CD14-positive monocyte (primary cell): Measurements from ENCODE around the gene TSEN15. TPM values are rescaled to one million over a fixed set of nuclear protein-coding genes. Genes with fewer than 3 reads are reported as not detected.

Experiments
- DNase-seq, 3 donors: peaks; one replicate each; pipeline ENCODE4 v3.0.0-alpha.2; 2011 to 2022
- H2AFZ ChIP-seq: 2 replicates; pipeline ENCODE4 v1.6.0; 2012; ENCODE audit warnings: mild to moderate bottlenecking, low read depth, low read length, inconsistent platforms; ENCODE audit not compliant: insufficient read depth, poor library complexity, severe bottlenecking
- H3K27ac ChIP-seq, 2 donors: 1 replicate in 1 of 2; 2 replicates in 1 of 2; pipeline ENCODE4 v1.5.1; 2012 to 2013; ENCODE audit warnings: low read length in 2 of 2, control low read depth in 1 of 2, inconsistent platforms in 1 of 2, low read depth in 1 of 2, mild to moderate bottlenecking in 1 of 2
- H3K27me3 ChIP-seq, 2 donors: one replicate each; pipeline versions ENCODE4 v1.6.0 to v1.6.1; 2011 to 2013; ENCODE audit warnings: low read length in 2 of 2; ENCODE audit not compliant: control insufficient read depth in 2 of 2, insufficient read depth in 2 of 2
- H3K36me3 ChIP-seq, 2 donors: replicated peaks in 1 of 2; 1 replicate in 1 of 2; 2 replicates in 1 of 2; pipeline versions ENCODE4 v1.5.1 to v1.6.1; 2012 to 2013; ENCODE audit warnings: low read length in 2 of 2, control low read depth in 1 of 2, inconsistent platforms in 1 of 2, mild to moderate bottlenecking in 1 of 2; ENCODE audit not compliant: insufficient read depth in 2 of 2, control insufficient read depth in 1 of 2
- H3K4me1 ChIP-seq, 2 donors: 1 replicate in 1 of 2; 2 replicates in 1 of 2; pipeline versions ENCODE4 v1.5.1 to v1.6.1; 2012 to 2013; ENCODE audit warnings: low read length in 2 of 2, control low read depth in 1 of 2, inconsistent platforms in 1 of 2, mild to moderate bottlenecking in 1 of 2, moderate library complexity in 1 of 2; ENCODE audit not compliant: insufficient read depth in 2 of 2, control insufficient read depth in 1 of 2
- H3K4me2 ChIP-seq: replicated peaks from 2 replicates; pipeline ENCODE3; 2012; ENCODE audit warnings: low read length, moderate library complexity, mild to moderate bottlenecking; ENCODE audit not compliant: poor library complexity, severe bottlenecking; ENCODE audit errors: extremely low read depth
- H3K4me3 ChIP-seq, 3 experiments: fragments of 200-600 bp in 1 of 3; sonication (generic) in 1 of 3; replicated peaks in 1 of 3; 1 replicate in 2 of 3; 2 replicates in 1 of 3; pipeline ENCODE4 v1.5.1; 2011 to 2013; ENCODE audit warnings: low read length in 3 of 3, mild to moderate bottlenecking in 3 of 3, control low read depth in 2 of 3, low read depth in 2 of 3, inconsistent platforms in 1 of 3, moderate library complexity in 1 of 3
- H3K79me2 ChIP-seq: 2 replicates; pipeline ENCODE4 v1.6.0; 2012; ENCODE audit warnings: mild to moderate bottlenecking, control low read depth, inconsistent platforms, low read length, moderate library complexity; ENCODE audit not compliant: insufficient read depth
- H3K9ac ChIP-seq: 2 replicates; pipeline ENCODE4 v1.6.0; 2017; ENCODE audit warnings: low read length, mild to moderate bottlenecking; ENCODE audit not compliant: insufficient read depth, poor library complexity, severe bottlenecking
- H3K9me3 ChIP-seq, 2 donors: replicated peaks in 1 of 2; 1 replicate in 1 of 2; 2 replicates in 1 of 2; pipeline versions ENCODE4 v1.5.1 to v1.6.1; 2012 to 2013; ENCODE audit warnings: low read length in 2 of 2, control low read depth in 1 of 2; ENCODE audit not compliant: control insufficient read depth in 1 of 2, insufficient read depth in 1 of 2
- H4K20me1 ChIP-seq: 2 replicates; pipeline ENCODE4 v1.6.0; 2012; ENCODE audit warnings: mild to moderate bottlenecking, low read length, control low read depth, moderate library complexity; ENCODE audit not compliant: insufficient read depth
- H3K27ac Mint-ChIP-seq, 7 donors: one replicate each; pipeline ENCODE4 v1.8.0; 2020; ENCODE audit warnings: mild to moderate bottlenecking in 7 of 7, mixed read lengths in 7 of 7, moderate library complexity in 6 of 7, inconsistent platforms in 2 of 7
- H3K27me3 Mint-ChIP-seq, 3 donors: one replicate each; pipeline ENCODE4 v1.8.0; 2021 to 2022; ENCODE audit warnings: low read depth in 3 of 3, mild to moderate bottlenecking in 3 of 3, mixed read lengths in 3 of 3, moderate library complexity in 3 of 3, inconsistent platforms in 1 of 3
- H3K36me3 Mint-ChIP-seq, 2 donors: one replicate each; pipeline ENCODE4 v1.8.0; 2020; ENCODE audit warnings: mixed read lengths in 2 of 2, inconsistent platforms in 1 of 2, mild to moderate bottlenecking in 1 of 2
- H3K4me1 Mint-ChIP-seq: one replicate; pipeline ENCODE4 v1.8.0; 2020; ENCODE audit warnings: mild to moderate bottlenecking, mixed read lengths
- H3K4me3 Mint-ChIP-seq, 2 donors: one replicate each; pipeline ENCODE4 v1.8.0; 2020; ENCODE audit warnings: mild to moderate bottlenecking in 2 of 2, mixed read lengths in 2 of 2, moderate library complexity in 1 of 2
- H3K9me3 Mint-ChIP-seq, 7 donors: one replicate each; pipeline ENCODE4 v1.8.0; 2020 to 2022; ENCODE audit warnings: mixed read lengths in 7 of 7, mild to moderate bottlenecking in 6 of 7, moderate library complexity in 6 of 7, inconsistent platforms in 2 of 7
- CTCF ChIP-seq: fragments of 200-600 bp; IDR thresholded peaks from one replicate; pipeline ENCODE4 v1.8.0; 2022; ENCODE audit warnings: antibody characterized with exemption, mild to moderate bottlenecking
- WGBS: methylation state at CpG from one replicate; pipeline ENCODE4 v1.1.5; 2013; ENCODE audit warnings: missing lambda C conversion rate; ENCODE audit not compliant: insufficient coverage; 5-methylcytosine and 5-hydroxymethylcytosine counted together
- intact Hi-C, 2 donors: fragments of 100-400 bp; cut with micrococcal nuclease; formaldehyde crosslinking; loops; one replicate each; pipeline versions ENCODE4 v1.15.0 to v1.15.1; 2023
- polyA plus RNA-seq, 3 donors: library from polyadenylated mRNA; depleted of rRNA in 1 of 3; unstranded in 2 of 3; stranded (reverse) in 1 of 3; fragments of 300-500 nt in 2 of 3; fragments of >200 nt in 1 of 3; fragmentation: Illumina TruSeq in 2 of 3; gene quantifications; 1 replicate in 2 of 3; 2 replicates in 1 of 3; pipeline ENCODE4 v1.2.3, GENCODE V29; 2012 to 2021

TSEN15 gene
- polyA plus RNA-seq, 3 donors: 11.8 to 29.4 (median 23.4) TPM

- Mint-ChIP-seq H3K36me3 (no peaks in the 10 kb centered on the region), H3K9me3 (no peaks in the 10 kb centered on the region), H3K4me1 (peaks cover 6% of the 10 kb centered on the region), H3K27me3 (peaks cover 0 to 2% (median 0%) of the 10 kb centered on the region in 3 donors), H3K27ac (no peak overlapping the region), H3K4me3 (no peak overlapping the region)
- no peak overlapping the region for H3K27ac ChIP-seq
- intact Hi-C loops: no loop called here
- DNase-seq: no peak
- no peak for TF ChIP-seq CTCF
- no peaks in the 10 kb centered on the region for H3K36me3 ChIP-seq
- no peaks in the 10 kb centered on the region for H3K27me3 ChIP-seq
- 100% methylated on average over 2 of the region's 2 CpGs for WGBS
- H2AFZ ChIP-seq: no peak overlapping the region
- no peak overlapping the region for H3K4me3 ChIP-seq
- H3K4me2 ChIP-seq: no peak overlapping the region
- peaks cover 6 to 9% of the 10 kb centered on the region in 2 donors for H3K4me1 ChIP-seq
- no peaks in the 10 kb centered on the region for H3K9me3 ChIP-seq
- no peak overlapping the region for H3K9ac ChIP-seq
- no peaks in the 10 kb centered on the region for H3K79me2 ChIP-seq
- H4K20me1 ChIP-seq: no peaks in the 10 kb centered on the region
These were observed 31.2 kb upstream of the TSEN15 start for GRCh38 chr1:184020328-184020727.

- Histone ChIP-seq H2AFZ (no peak overlapping the region), H3K79me2 (no peaks in the 10 kb centered on the region), H3K4me3 (no peak overlapping the region), H3K27me3 (no peaks in the 10 kb centered on the region), H3K4me1 (peaks cover 6 to 9% of the 10 kb centered on the region in 2 donors), H3K27ac (no peak overlapping the region), H4K20me1 (no peaks in the 10 kb centered on the region), H3K36me3 (no peaks in the 10 kb centered on the region), H3K9me3 (no peaks in the 10 kb centered on the region), H3K9ac (no peak overlapping the region), H3K4me2 (no peak overlapping the region)
- no peak for TF ChIP-seq CTCF
- Mint-ChIP-seq H3K4me1 (peaks cover 6% of the 10 kb centered on the region), H3K4me3 (no peak overlapping the region), H3K36me3 (no peaks in the 10 kb centered on the region), H3K9me3 (no peaks in the 10 kb centered on the region), H3K27ac (no peak overlapping the region), H3K27me3 (peaks cover 0 to 2% (median 0%) of the 10 kb centered on the region in 3 donors)
- DNase-seq: no peak
- intact Hi-C loops: no loop called here
- WGBS: 63% methylated on average over 2 of the region's 3 CpGs
These were observed 30.7 kb upstream of the TSEN15 start for GRCh38 chr1:184020855-184021254.
